Neural cell (in vitro differentiated cells): Measurements from ENCODE around the gene GRIA2. TPM values are rescaled to one million over a fixed set of nuclear protein-coding genes. Genes with fewer than 3 reads are reported as not detected.

Experiments
- H2AFZ ChIP-seq: fragments of 200-600, 300-800 bp; sonication (generic), shearing (Covaris generic); 2 replicates; pipeline ENCODE4 v1.6.0; 2014; ENCODE audit warnings: low read depth, mild to moderate bottlenecking, antibody characterized with exemption, low read length, moderate library complexity
- H3F3A ChIP-seq: fragments of 200-600 bp; shearing (Covaris generic); 2 replicates; pipeline ENCODE4 v1.6.1; 2016; ENCODE audit warnings: mild to moderate bottlenecking, moderate library complexity, mixed read lengths, antibody characterized with exemption, low read length; ENCODE audit not compliant: insufficient read depth, poor library complexity, severe bottlenecking
- H3K27ac ChIP-seq: fragments of 200-600, 300-800 bp; sonication (generic), shearing (Covaris generic); 2 replicates; pipeline ENCODE4 v1.5.1; 2014; ENCODE audit warnings: mild to moderate bottlenecking, low read length, moderate library complexity
- H3K27me3 ChIP-seq: fragments of 300-800, 200-600 bp; sonication (generic), shearing (Covaris generic); 2 replicates; pipeline ENCODE4 v1.6.0; 2014; ENCODE audit warnings: mild to moderate bottlenecking, low read depth, low read length, moderate library complexity; ENCODE audit not compliant: insufficient read depth
- H3K36me3 ChIP-seq: fragments of 300-800, 200-600 bp; sonication (generic), shearing (Covaris generic); 2 replicates; pipeline ENCODE4 v1.5.1; 2014; ENCODE audit warnings: mild to moderate bottlenecking, antibody characterized with exemption, low read length, moderate library complexity; ENCODE audit not compliant: insufficient read depth
- H3K4me2 ChIP-seq: fragments of 300-800, 200-600 bp; sonication (generic), shearing (Covaris generic); 2 replicates; pipeline ENCODE4 v1.6.0; 2014; ENCODE audit warnings: mild to moderate bottlenecking, low read length
- H3K4me3 ChIP-seq: fragments of 300-800, 200-600 bp; sonication (generic), shearing (Covaris generic); 2 replicates; pipeline ENCODE4 v1.5.1; 2014; ENCODE audit warnings: mild to moderate bottlenecking, low read length, moderate library complexity
- H3K79me2 ChIP-seq: fragments of 200-600 bp; shearing (Covaris generic); replicated peaks from 2 replicates; pipeline ENCODE4 v1.6.0; 2014; ENCODE audit warnings: mild to moderate bottlenecking, low read length, moderate library complexity; ENCODE audit not compliant: insufficient read depth
- H3K9ac ChIP-seq: fragments of 300-800, 200-600 bp; sonication (generic), shearing (Covaris generic); 2 replicates; pipeline ENCODE4 v1.6.1; 2016; ENCODE audit warnings: mild to moderate bottlenecking, low read length, mixed read lengths
- H3K9me2 ChIP-seq: fragments of 200-600 bp; shearing (Covaris generic); 2 replicates; pipeline ENCODE4 v1.6.1; 2016; ENCODE audit warnings: mild to moderate bottlenecking, low read length, mixed read lengths; ENCODE audit not compliant: insufficient read depth
- H3K9me3 ChIP-seq: fragments of 200-600, 300-800 bp; sonication (generic), shearing (Covaris generic); 2 replicates; pipeline ENCODE4 v1.6.1; 2016; ENCODE audit warnings: mild to moderate bottlenecking, mixed run types, low read length, moderate library complexity, mixed read lengths
- H4K20me1 ChIP-seq: fragments of 200-600 bp; shearing (Covaris generic); 2 replicates; pipeline ENCODE4 v1.6.1; 2016; ENCODE audit warnings: mild to moderate bottlenecking, mixed run types; ENCODE audit not compliant: insufficient read depth
- CTCF ChIP-seq: fragments of 450-650 bp; IDR thresholded peaks from 2 replicates; pipeline ENCODE4 v1.5.1; 2014; ENCODE audit warnings: antibody characterized with exemption, mild to moderate bottlenecking, moderate library complexity; ENCODE audit not compliant: poor library complexity, severe bottlenecking
- EP300 ChIP-seq: fragments of 450-650 bp; conservative IDR thresholded peaks from 2 replicates; pipeline ENCODE4 v1.6.1; 2014; ENCODE audit warnings: antibody characterized with exemption, mild to moderate bottlenecking, moderate library complexity; ENCODE audit not compliant: poor library complexity, severe bottlenecking
- EZH2 ChIP-seq: fragments of 200-600, 300-800 bp; shearing (Covaris generic), sonication (generic); IDR thresholded peaks from 2 replicates; pipeline ENCODE4 v1.6.1; 2014; ENCODE audit warnings: antibody characterized with exemption, low read length, borderline replicate concordance, mild to moderate bottlenecking; ENCODE audit not compliant: insufficient read depth, poor library complexity, severe bottlenecking
- MXI1 ChIP-seq: fragments of 450-650 bp; conservative IDR thresholded peaks from 2 replicates; pipeline ENCODE4 v1.6.1; 2014; ENCODE audit warnings: antibody characterized with exemption, mild to moderate bottlenecking; ENCODE audit not compliant: poor library complexity, severe bottlenecking
- POLR2AphosphoS5 ChIP-seq: IDR thresholded peaks from 2 replicates; pipeline ENCODE4 v1.6.1; 2012
- RAD21 ChIP-seq: fragments of 450-650 bp; conservative IDR thresholded peaks from 2 replicates; pipeline ENCODE4 v1.6.1; 2014; ENCODE audit warnings: antibody characterized with exemption, mild to moderate bottlenecking, moderate library complexity
- REST ChIP-seq: IDR thresholded peaks from 2 replicates; pipeline ENCODE4 v1.6.1; 2012; ENCODE audit warnings: borderline replicate concordance
- SMC3 ChIP-seq: fragments of 450-650 bp; conservative IDR thresholded peaks from 2 replicates; pipeline ENCODE4 v1.6.1; 2014; ENCODE audit warnings: antibody characterized with exemption, mild to moderate bottlenecking, moderate library complexity; ENCODE audit not compliant: poor library complexity
- TAF1 ChIP-seq: IDR thresholded peaks from 2 replicates; pipeline ENCODE4 v1.6.1; 2012; ENCODE audit warnings: low read depth
- polyA plus RNA-seq: library from polyadenylated mRNA; depleted of rRNA; stranded (reverse); fragments of >200 nt; gene quantifications from 2 replicates; pipeline ENCODE4 v1.2.3, GENCODE V29; 2014

GRIA2 gene
- polyA plus RNA-seq, 1 donor from 2014 or later, result 823 TPM

- H3K27me3 ChIP-seq, result no peaks in the 10 kb centered on the region
- no peak overlapping the region for H3K4me2 ChIP-seq
- no peaks in the 10 kb centered on the region for H3K9me2 ChIP-seq
- no peaks in the 10 kb centered on the region for H3K79me2 ChIP-seq
- no peak overlapping the region for H3K27ac ChIP-seq
- H3K9me3 ChIP-seq, result no peaks in the 10 kb centered on the region
- H3K36me3 ChIP-seq, result no peaks in the 10 kb centered on the region
- H3F3A ChIP-seq, result no peaks in the 10 kb centered on the region
- no peak overlapping the region for H2AFZ ChIP-seq
- no peak overlapping the region for H3K9ac ChIP-seq
- no peaks in the 10 kb centered on the region for H4K20me1 ChIP-seq
- TF ChIP-seq EP300, result no peak
- TF ChIP-seq REST, result no peak
- no peak for TF ChIP-seq TAF1
- TF ChIP-seq SMC3, result no peak
- H3K4me3 ChIP-seq, result no peak overlapping the region
These were observed 36.2 kb upstream of the GRIA2 start for GRCh38 chr4:157184300-157184699.

GRCh38 chr4:157185363-157185762, 35.2 kb upstream of the GRIA2 start:
- no peak for TF ChIP-seq REST
- Histone ChIP-seq H3K9me2 (no peaks in the 10 kb centered on the region), H4K20me1 (no peaks in the 10 kb centered on the region), H3K9ac (no peak overlapping the region), H3K4me2 (no peak overlapping the region), H3K4me3 (no peak overlapping the region), H3K27ac (no peak overlapping the region), H3K79me2 (no peaks in the 10 kb centered on the region), H3F3A (no peaks in the 10 kb centered on the region), H3K36me3 (no peaks in the 10 kb centered on the region), H3K27me3 (no peaks in the 10 kb centered on the region), H2AFZ (no peak overlapping the region), H3K9me3 (no peaks in the 10 kb centered on the region)

- Histone ChIP-seq H4K20me1 (no peaks in the 10 kb centered on the region), H3K9ac (no peak overlapping the region), H3K4me3 (no peak overlapping the region), H3K9me3 (no peaks in the 10 kb centered on the region), H3K79me2 (no peaks in the 10 kb centered on the region), H3K27ac (no peak overlapping the region), H3K9me2 (no peaks in the 10 kb centered on the region), H2AFZ (no peak overlapping the region), H3F3A (no peaks in the 10 kb centered on the region), H3K27me3 (no peaks in the 10 kb centered on the region), H3K4me2 (no peak overlapping the region), H3K36me3 (no peaks in the 10 kb centered on the region)
- TF ChIP-seq REST (no peak), CTCF (no peak), SMC3 (no peak), RAD21 (no peak), MXI1 (no peak), EZH2 (no peak), POLR2AphosphoS5 (no peak), EP300 (no peak), TAF1 (no peak)
These were observed 25.2 kb upstream of the GRIA2 start for GRCh38 chr4:157195374-157195773.
